Activated CD4-positive, alpha-beta T cell treated with anti-CD3 and anti-CD28 coated beads, Interleukin-10, Interleukin-2, amounts not matched to agents 100 ng/mL and 50 ng/mL, durations not matched to agents 16 hours and 8 hours (primary cell): ENCODE measurements around the gene GFY.

Experiments
- DNase-seq: peaks from one replicate; pipeline ENCODE4 v3.0.0-alpha.2; 2020

GFY gene

DNA sequence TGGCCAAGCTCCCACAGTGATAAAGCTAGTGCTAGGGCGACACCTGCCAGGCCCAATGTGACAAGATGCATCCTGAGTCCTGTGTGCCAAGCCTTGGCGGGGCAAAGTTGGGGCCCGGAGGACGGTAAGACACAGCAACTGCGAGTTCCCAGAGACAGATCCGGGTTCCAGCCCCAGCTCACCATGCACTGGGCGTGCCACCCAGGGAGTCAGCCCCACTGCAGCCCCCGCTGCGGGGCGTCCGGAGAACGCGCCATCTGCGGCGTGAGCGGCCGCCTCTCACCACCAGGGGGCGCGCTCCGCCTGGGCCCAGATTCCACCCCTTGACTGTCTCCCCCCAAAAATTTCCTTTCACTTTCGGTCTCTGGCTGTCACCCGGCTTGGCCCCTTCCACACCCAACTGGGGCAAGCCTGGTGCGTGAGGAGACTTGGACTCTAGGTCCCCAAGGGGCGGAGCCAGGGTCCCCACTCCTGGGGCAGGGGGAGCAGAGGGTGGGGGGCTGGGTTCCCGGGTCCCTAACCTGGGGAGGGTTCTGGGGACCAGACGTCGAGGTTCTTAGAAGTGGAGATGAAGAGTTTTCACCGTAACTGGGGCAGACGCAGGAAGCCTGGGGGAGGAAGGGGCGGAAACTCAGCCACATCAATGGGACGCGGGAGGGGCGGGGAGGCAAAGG is 48.8 kb downstream of the GFY start, which contains the start of gene FLT3LG:
FLT3LG (plus strand) TSS at position 348 of the 674 bp plus-strand sequence. CDS start 425 bp downstream, outside the sequence.
- DNase-seq = peak; percentile 95

DNA sequence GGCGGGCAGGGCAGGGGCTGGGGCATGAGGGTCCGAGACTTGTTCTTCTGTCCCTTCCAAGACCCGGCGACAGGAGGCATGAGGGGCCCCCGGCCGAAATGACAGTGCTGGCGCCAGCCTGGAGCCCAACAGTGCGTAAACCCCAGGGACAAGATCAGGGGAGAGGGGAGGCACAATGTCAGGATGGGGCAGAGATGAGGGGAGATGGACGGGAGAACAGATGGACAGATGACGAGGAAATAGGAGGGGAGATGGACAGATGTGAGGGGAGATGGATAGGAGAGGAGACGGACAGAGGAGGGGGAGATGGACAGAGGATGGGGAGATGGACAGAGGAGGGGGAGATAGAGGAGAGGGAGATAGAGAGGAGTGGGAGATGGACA is 49.3 kb downstream of the GFY start:
- no peak for DNase-seq

DNA sequence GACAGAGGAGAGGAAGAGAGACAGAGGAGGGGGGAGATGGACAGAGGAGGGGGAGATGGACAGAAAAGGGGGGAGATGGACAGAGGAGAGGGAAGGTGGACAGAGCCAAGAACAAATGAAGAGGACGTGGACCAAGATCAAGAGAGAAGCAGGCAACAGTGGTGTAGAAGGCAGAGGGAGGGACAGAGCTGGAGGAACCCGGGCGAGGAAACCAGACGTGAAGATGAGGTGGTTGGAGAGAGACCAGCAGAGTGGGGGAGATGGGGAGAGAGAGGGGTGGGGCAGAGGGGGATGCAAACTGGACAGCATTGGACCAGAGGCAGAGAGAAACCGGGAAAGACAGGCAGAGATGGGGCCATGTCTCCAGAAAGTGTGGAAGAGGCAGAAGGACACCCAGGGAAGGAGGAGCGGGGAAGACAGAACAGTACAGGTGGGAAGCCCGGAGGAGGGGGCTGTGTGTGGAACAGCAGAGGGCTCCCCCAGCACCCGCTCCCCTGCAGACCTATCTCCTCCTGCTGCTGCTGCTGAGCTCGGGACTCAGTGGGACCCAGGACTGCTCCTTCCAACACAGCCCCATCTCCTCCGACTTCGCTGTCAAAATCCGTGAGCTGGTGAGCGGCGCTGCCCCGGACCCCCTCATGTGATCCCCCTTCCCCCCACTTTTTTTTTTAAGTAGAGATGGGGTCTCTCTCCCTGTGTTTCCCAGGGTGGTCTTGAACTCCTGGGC is 50.2 kb downstream of the GFY start:
- DNase-seq = no peak

- DNase-seq = peak; percentile 89
These were observed 51.0 kb downstream of the GFY start for GRCh38 chr19:49475995-49476880.
